ENCODE data around the gene CACNB1. TPM values are rescaled to one million over a fixed set of nuclear protein-coding genes. Genes with fewer than 3 reads are reported as not detected.

CACNB1 gene
- polyA plus RNA-seq, 1 of the 3 experiments (the other 2 are of a cell fraction), result 7.4 TPM

DNA sequence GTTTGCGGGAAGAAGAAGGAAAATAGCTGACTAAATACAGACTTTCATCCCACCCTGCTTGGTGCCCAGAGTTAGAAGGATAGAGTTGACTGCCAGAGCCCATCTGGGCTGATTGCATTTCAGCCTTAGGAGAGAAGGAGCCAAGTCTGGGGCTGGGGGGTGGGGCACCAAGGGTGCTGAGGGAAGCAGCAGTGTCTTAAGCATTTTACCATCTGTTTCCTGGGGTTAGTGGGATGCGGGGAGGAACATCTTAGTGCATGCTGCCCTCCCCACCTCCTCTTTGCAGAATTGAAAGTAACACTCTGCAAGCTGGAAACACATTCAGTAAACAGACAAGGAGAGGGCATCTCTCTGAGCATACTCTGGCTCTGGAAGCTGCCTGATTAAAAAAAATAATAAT is 30.0 kb downstream of the CACNB1 start:
- peaks cover 5% of the 10 kb centered on the region for H3F3A ChIP-seq (replicated peaks; ENCODE audit: insufficient read depth)
- TF ChIP-seq NRF1 (IDR thresholded peaks at IDR 0.05; ENCODE audit: low read depth, low read length) (no peak), RCOR1 (IDR thresholded peaks at IDR 0.05; ENCODE audit: low read length) (no peak), GATA2 (CRISPR knock-in tag; IDR thresholded peaks at IDR 0.05) (no peak), NFIC (IDR thresholded peaks at IDR 0.05; ENCODE audit: borderline replicate concordance) (no peak), GABPA (IDR thresholded peaks at IDR 0.05; ENCODE audit: low read depth) (no peak), TAF1 (IDR thresholded peaks at IDR 0.05; ENCODE audit: borderline replicate concordance, low read depth, low read length) (no peak), CHD2 (IDR thresholded peaks at IDR 0.05; ENCODE audit: low read length, partially characterized antibody) (no peak), JUND (IDR thresholded peaks at IDR 0.05) (no peak), SMC3 (IDR thresholded peaks at IDR 0.05; ENCODE audit: low read depth, low read length) (no peak), EP300 (IDR thresholded peaks at IDR 0.05; ENCODE audit: borderline replicate concordance in 1 of 2, low read depth in 1 of 2, low read length in 1 of 2) (no peak), RXRA (IDR thresholded peaks at IDR 0.05; ENCODE audit: borderline replicate concordance, low read depth) (no peak), EZH2phosphoT487 (IDR thresholded peaks at IDR 0.05; ENCODE audit: borderline replicate concordance, low read depth) (no peak)
- TF ChIP-seq, protein P1, sequence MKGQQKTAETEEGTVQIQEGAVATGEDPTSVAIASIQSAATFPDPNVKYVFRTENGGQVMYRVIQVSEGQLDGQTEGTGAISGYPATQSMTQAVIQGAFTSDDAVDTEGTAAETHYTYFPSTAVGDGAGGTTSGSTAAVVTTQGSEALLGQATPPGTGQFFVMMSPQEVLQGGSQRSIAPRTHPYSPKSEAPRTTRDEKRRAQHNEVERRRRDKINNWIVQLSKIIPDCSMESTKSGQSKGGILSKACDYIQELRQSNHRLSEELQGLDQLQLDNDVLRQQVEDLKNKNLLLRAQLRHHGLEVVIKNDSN (IDR thresholded peaks at IDR 0.05; ENCODE audit: borderline replicate concordance, low read depth), result no peak
- TF ChIP-seq, protein P2, sequence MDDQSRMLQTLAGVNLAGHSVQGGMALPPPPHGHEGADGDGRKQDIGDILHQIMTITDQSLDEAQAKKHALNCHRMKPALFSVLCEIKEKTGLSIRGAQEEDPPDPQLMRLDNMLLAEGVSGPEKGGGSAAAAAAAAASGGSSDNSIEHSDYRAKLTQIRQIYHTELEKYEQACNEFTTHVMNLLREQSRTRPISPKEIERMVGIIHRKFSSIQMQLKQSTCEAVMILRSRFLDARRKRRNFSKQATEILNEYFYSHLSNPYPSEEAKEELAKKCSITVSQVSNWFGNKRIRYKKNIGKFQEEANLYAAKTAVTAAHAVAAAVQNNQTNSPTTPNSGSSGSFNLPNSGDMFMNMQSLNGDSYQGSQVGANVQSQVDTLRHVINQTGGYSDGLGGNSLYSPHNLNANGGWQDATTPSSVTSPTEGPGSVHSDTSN (IDR thresholded peaks at IDR 0.05), result no peak
- TF ChIP-seq, protein P3, sequence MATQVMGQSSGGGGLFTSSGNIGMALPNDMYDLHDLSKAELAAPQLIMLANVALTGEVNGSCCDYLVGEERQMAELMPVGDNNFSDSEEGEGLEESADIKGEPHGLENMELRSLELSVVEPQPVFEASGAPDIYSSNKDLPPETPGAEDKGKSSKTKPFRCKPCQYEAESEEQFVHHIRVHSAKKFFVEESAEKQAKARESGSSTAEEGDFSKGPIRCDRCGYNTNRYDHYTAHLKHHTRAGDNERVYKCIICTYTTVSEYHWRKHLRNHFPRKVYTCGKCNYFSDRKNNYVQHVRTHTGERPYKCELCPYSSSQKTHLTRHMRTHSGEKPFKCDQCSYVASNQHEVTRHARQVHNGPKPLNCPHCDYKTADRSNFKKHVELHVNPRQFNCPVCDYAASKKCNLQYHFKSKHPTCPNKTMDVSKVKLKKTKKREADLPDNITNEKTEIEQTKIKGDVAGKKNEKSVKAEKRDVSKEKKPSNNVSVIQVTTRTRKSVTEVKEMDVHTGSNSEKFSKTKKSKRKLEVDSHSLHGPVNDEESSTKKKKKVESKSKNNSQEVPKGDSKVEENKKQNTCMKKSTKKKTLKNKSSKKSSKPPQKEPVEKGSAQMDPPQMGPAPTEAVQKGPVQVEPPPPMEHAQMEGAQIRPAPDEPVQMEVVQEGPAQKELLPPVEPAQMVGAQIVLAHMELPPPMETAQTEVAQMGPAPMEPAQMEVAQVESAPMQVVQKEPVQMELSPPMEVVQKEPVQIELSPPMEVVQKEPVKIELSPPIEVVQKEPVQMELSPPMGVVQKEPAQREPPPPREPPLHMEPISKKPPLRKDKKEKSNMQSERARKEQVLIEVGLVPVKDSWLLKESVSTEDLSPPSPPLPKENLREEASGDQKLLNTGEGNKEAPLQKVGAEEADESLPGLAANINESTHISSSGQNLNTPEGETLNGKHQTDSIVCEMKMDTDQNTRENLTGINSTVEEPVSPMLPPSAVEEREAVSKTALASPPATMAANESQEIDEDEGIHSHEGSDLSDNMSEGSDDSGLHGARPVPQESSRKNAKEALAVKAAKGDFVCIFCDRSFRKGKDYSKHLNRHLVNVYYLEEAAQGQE (IDR thresholded peaks at IDR 0.05; ENCODE audit: low read depth, low read length), result no peak
- no peaks in the 10 kb centered on the region for H3K9me2 ChIP-seq
- peaks cover 0 to 3% of the 10 kb centered on the region in 2 experiments; a peak in 2 of 4 replicates for H3K4me1 ChIP-seq (ENCODE audit: control insufficient read depth in 1 of 2, insufficient read depth in 2 of 2, low read depth in 1 of 2, low read length in 1 of 2)
- no peak overlapping the region for H2AFZ ChIP-seq (ENCODE audit: low read depth)
- H3K4me3 ChIP-seq (ENCODE audit: low read depth in 2 of 2, low read length in 1 of 2), result no peak overlapping the region
- no peaks in the 10 kb centered on the region for H3K27me3 ChIP-seq (ENCODE audit: insufficient read depth)
- no peak overlapping the region for H3K4me2 ChIP-seq
- no peaks in the 10 kb centered on the region for H3K36me3 ChIP-seq (replicated peaks in 1 of 2; ENCODE audit: control insufficient read depth in 1 of 2, insufficient read depth in 2 of 2, low read length in 1 of 2)
- no peaks in the 10 kb centered on the region for H3K9me3 ChIP-seq
- no peak overlapping the region for H3K9ac ChIP-seq
- no peak for DNase-seq
- ChIA-PET POLR2A (interaction anchor here (0.6 to 1.9 kb wide), 2 partner anchors 32 to 573 kb away, joined by 3 to 6 read pairs; partner anchors contain the start of gene RPL19), CTCF (interaction anchor here (3.9 to 5.7 kb wide), 3 partner anchors 7 to 184 kb away, joined by 38 to 108 read pairs (median 40); no protein-coding TSS in a partner anchor)
- H4K20me1 ChIP-seq (ENCODE audit: insufficient read depth), result no peaks in the 10 kb centered on the region
- no peaks in the 10 kb centered on the region for H3K79me2 ChIP-seq (ENCODE audit: insufficient read depth)
- no peak overlapping the region for H3K27ac ChIP-seq (ENCODE audit: low read depth in 2 of 2, low read length in 1 of 2)
- 87% methylated on average over 2 of the region's 2 CpGs for WGBS (ENCODE audit: low lambda C conversion rate)
